Inferior parietal cortex (tissue), 1 donor: ENCODE data around the gene PIWIL4.
"Not testable (repeated sequence)": the region's sequence is repeated elsewhere in the genome, so short reads cannot be mapped to it uniquely, and the experiment has no call there.

Source experiments
- DNase-seq: peaks from one replicate; pipeline ENCODE4 v3.0.0-alpha.2; 2016; ENCODE audit errors: extremely low spot score

The PIWIL4 gene

DNA sequence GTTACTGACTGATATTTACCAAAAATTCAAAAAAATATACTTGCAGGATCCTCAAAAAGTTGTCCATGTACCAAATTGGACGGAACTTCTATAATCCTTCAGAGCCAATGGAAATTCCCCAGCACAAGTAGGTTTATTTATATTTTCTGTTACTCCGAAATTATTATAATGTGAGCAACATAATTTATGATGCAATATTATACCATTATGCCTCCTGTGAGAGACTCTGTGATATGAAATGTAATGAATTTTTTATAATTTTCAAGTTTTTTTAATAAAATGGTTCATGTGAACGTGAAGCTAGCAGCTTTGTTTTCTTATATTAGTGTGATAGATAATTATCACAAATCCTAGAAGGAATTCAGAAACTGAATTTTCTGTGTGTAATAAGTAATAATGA, 18.2 kb downstream of the PIWIL4 start:
- DNase-seq: no peak

DNA sequence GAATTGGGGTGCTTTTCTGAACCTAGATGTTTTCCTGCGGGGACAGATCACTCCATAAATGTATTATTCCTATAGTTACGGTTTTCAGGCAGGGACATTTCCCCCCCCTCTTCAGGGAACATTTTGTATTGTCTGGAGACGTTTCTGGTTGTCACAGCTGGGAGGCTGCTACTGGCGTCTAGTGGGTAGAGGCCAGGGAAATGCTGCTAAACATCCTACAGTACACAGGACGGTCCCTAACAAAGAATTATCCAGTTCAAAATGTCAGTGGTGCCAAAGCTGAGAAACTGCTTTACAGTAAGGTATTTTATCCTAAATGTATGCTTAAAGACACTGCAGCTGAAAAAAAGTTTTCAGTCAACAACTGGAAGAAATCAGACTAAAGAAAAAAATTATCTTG, 19.4 kb downstream of the PIWIL4 start:
- DNase-seq: peak; percentile 25

DNA sequence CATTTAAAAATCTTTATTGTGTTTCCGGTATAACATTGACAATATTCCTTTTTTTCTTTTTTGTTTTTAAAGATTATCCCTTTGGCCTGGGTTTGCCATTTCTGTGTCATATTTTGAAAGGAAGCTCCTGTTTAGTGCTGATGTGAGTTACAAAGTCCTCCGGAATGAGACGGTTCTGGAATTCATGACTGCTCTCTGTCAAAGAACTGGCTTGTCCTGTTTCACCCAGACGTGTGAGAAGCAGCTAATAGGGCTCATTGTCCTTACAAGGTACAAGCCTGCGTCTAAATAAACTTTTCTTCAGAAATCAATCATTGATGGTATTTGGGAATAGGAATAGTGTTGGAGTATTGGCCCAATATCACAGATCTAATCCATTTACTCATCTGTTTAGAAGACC, 19.8 kb downstream of the PIWIL4 start:
- no peak for DNase-seq

DNA sequence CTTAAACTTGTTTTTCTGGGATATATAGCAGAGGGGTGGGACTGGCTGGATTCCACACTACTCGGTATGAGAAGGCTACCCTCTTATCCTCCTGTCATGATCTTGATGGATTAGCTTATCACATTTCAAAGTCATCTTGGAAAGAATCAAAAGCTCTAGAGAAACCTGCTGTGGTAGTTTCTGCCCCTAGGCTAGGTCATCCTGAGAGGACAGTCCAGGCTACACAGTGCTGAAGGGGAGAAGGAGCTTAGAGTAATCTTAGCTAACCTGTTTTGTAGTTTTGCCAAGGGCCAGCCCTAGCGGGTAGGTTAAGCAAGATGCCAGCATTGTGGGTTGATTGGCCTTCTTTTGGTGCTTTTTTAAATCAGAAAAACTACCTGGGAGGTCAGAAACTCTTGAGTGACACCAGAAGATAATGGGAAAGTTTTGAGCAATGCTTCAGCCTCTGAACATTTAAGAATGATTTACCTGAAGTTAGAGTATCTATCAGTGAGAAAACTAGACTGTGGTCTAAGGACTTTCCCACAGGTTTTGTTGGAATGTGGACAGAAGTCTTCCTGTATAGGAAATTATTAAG, 21.3 kb downstream of the PIWIL4 start:
- DNase-seq: no peak

DNA sequence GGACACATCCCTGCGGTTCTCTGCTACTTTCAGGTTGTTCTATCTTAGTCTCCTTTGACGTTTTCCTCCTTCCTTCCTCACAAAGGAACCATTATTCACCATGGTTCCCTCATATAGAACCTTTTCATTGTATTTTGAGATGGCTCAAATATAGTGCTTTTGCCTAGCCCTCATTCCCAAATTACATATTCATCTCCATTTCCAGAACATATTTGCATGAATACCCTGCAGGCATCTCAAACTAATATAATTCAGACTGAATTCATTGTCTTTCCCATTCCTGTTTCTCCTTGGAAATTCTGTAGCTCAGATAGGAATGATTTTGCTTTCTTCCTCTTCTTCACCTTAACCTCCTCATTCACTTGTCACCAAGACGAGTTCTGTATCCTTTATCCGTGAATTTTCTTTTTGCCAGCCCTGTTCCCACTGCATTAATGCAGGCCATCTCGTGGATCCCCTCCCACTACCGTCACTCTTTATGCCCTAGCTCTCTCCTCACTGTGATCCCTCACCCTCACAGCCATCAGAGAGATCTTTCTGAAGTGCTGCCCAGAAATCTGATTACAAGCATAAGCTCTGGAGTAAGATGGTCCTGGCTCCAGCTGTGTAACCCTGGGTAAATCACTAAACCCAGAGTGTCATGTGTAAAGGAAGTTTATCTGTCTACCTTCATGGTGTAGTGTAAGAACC, 23.3 kb downstream of the PIWIL4 start:
- DNase-seq: no peak

DNA sequence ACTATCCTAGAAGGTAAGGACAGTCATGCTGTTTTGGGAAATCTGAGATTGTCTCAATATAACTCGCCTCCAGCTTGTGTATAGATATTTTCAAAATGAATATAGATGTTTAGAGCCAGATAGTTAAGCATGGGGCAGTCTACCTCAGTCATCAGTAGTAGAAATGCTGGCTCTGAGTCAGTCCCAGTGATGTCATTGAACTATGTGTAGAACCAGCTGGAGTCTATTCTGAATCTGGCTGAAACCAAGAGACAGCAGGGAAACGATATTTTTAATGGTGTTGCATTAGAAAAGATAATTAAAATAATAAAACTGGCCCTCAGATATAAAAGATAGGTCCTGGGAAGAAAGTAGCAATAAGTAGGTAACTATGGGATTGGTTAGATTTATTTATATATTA, 25.9 kb downstream of the PIWIL4 start:
- no peak for DNase-seq

DNA sequence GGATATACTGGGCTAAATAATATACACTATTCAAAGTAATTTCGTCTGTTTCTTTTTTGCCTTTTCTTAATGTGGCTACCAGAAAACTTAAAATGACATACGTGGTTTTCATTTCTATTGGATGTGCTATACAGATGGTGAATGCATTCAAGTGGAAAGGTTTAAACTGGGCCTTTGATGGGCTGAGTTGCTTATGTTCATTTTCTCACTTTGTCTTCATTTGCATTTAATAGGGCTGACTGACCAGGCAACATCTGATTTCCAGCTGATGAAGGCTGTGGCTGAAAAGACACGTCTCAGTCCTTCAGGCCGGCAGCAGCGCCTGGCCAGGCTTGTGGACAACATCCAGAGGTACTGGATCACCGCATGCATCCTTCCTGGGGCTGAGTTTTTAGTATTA, 27.9 kb downstream of the PIWIL4 start:
- no peak for DNase-seq

DNA sequence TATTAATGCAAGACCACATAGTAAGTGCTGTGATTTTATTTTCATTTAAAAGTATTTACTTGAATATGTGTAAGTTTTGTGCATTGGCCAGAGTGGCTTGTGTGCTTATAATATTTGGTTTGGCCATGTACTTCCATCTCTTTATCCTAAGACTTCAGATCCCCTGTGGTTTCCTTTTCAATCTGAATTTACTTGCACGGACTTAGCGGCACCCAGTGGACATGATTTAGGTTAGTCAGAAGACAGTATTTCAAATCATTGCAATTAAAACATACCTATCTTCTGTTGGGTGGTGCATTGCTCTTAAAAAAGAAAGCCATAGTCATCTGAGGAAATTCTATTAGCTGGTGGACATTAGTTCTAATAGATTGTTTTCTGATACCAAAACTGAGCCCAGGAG, 30.7 kb downstream of the PIWIL4 start:
- DNase-seq: no peak

DNA sequence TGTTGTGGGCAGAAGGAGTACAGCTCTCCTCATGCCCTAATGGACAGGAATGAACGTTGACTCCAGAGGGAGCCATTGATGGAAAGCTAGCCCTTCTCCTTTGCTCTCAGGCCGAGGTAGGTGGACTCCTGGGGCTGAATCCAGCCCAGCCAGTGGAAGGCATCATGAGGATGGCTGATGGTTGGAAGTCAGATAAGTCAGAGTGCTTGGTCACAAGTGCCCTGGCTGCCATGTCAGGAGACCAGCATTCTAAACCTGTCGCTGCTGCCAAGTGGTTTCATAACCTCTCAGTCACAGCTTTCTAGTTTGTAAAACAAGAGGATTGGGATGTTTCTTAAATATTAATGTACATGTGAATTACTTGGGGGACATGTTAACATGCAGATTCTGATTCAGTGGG, 32.3 kb downstream of the PIWIL4 start:
- no peak for DNase-seq

DNA sequence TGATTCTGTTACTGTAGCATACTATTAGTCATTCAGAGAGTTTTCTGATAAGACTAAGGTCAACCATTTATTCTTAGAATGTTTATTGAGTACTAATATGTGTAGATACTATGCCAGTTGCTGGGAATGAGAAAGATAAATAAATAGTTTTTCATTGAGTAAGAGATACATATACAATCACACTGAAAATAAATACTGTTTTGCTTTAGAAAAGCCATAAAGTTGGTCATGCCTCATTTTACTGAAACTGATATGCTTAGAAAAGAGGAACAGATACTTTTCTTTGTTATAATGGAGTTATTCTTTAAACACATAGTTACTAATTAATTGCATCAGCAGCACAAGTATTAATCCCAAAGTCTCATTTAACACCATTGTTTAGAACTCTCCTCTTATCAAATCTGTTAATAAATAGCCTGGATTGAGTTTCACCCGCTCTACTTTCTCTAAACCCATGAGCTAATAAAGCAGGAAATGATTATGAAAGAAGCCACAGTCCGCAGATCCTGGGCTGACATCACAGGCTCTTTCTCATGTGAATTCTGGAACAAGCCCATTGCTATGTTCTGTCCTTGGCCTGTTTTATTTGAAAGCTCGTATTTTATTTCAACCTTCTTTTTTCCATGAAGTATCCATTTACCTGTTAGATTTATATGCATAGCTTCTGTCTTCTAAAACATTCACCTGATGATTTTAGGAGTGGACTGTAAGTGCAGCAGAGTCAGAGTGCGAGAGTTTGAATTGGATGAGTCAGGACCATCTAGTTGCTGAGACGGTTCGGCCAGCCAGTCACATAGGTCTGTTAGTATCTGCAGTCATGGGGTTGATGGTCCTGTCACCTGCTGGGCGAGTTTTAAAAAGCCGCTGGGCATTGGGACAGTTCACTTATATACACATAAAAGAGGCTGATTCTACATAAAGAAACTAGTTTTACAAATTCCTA, 35.5 kb downstream of the PIWIL4 start:
- peak; percentile 55 for DNase-seq

DNA sequence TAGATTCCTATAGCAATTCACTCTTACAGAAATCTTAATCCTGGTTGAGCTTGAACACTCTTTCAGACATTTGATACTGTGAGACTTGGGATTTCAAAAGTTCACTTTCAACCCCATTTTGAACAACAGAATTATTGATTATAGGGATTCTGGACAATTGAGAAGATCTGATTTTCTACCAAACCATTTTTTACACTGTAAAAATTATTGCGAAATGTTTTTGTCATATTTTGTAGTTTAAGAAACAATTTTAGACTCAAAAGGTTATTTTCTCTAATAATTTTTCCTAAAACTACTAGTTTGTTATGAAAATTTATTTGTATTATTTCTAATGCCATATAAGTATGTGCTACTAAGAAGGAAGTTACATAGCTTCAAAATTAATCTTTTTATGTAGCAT, 36.4 kb downstream of the PIWIL4 start:
- DNase-seq: no peak

DNA sequence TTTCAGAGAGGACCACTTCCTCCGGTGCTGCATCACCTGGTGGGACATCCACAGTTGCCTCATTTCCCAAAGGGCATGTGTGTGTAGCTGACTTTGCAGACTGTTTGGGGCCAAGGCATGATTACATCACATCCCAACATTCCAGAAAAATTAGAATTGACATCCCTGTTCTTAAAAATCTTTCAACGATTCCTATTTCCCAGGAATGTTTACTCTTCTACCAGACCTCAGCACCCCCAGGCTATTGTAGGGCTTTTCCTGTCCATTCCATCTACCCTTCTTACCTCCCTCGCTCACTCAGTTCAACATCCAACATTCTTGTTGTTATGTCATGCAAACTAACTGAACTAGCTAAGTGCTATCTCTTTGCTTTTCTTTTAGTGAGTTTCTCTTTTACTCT, 37.3 kb downstream of the PIWIL4 start:
- no peak for DNase-seq

DNA sequence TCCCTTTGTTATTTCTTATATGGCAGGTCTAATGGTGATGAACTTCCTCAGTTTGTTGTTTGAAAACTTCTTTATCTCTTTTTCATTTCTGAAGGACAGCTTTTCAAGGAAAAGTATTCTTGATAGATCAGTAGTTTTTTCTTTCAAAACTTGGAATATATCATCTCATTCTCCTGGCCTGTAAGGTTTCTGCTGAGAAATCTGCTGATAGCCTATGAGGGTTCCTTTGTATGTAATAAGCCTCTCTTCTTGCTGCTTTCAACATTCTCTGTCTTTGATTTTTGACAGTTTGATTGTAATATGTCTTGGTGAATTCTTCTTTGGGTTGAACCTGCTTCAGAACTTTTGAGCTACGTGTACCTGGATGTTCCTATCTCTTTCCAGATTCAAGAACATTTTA, 46.0 kb downstream of the PIWIL4 start:
- DNase-seq: no peak

DNA sequence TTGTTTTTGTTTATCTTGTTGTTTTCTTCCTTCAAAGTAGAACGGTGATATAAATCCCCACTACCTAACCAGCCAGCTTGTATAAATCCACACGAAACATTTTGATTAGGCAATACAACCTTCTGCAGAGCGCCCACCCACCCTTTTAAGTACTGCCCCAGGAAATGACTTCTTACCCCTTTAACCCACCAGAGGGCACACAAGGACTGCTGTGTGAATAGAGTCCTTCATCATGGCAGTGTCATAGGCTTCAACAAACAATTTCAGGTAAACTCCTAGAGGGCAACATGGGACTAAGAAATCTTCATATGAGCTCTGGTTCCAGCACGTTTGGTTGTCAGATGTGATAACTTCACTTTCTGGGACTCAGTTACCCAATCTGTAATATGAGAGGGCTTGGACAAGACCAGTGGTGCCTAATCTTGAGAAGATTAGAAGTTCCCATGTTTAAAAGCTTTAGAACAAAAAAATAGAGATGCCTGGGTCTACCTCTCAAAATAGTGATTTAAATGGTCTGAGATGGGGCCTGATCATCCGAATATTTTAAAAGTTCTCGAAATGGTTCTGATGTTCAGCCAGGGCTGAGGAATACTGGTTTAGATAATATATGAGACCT, 56.1 kb downstream of the PIWIL4 start:
- peak; percentile 76 for DNase-seq

DNA sequence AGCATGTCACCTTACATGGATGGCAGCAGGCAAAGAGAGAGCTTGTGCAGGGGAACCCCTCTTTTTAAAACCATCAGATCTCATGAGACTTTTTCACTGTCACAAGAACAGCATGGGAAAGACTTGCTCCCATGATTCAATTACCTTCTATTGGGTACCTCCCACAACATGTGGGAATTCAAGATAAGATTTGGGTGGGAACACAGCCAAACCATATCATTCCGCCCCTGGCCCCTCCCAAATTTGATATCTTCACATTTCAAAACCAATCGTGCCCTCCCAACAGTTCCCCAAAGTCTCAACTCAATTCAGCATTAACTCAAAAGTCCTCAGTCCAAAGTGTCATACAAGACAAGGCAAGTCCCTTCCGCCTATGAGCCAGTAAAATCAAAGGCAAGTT, 58.3 kb downstream of the PIWIL4 start:
- not testable (repeated sequence) for DNase-seq

DNA sequence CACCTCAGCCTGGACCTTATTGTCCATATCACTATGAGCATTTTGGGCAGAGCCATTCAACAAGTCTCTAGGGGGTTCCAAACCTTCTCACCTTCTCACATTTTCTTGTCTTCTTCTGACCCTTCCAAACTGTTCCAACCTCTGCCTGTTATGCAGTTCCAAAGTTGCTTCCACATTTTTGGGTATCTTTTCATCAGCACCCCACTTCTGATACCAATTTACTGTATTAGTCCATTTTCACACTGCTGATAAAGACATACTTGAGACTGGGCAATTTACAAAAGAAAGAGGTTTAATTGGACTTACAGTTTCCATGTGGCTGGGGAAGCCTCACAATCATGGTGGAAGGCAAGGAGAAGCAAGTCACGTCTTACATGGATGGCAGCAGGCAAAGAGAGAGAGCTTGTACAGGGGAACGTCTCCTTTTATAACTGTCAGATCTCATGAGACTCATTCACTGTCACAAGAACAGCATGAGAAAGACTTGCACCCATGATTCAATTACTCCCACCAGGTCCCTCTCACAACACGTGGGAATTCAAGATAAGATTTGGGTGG, 59.9 kb downstream of the PIWIL4 start:
- DNase-seq: not testable (repeated sequence)

DNA sequence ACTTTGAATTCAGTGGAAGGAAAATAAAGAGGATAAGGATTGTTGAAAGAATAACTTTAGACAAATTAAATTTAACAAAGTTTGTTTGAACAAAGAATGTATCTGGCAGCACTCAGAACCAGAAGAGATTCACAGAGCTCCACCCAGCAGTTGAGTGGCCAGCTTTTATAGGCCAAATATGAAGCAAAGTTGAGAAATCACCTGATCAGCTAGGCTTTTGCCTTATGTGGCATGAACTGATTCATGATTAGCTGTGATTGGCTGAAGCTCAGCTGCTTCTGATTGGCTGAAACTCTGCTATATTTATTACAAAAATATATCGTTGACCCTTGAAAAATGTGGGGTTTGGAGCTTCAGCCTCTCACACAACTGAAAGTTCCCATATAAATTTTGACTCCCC, 62.6 kb downstream of the PIWIL4 start:
- DNase-seq: no peak

DNA sequence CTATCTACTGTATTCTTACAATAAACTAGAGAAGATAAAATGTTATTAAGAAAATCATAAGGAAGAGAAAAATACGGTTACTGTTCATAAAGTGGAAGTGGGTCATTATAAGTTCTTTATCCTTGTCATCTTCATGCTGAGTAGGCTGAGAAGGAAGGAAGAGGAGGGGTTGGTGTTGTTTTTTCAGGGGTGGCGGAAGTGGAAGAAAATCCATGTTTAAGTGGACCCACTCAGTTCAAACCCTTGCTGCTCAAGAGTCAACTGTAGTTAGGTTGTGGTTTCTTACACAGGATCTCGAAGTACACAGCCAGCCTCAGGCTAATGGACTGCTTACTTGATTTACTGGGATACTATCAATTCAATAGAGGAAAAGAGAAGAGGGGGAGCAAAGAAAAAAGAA, 63.1 kb downstream of the PIWIL4 start:
- DNase-seq: no peak

DNA sequence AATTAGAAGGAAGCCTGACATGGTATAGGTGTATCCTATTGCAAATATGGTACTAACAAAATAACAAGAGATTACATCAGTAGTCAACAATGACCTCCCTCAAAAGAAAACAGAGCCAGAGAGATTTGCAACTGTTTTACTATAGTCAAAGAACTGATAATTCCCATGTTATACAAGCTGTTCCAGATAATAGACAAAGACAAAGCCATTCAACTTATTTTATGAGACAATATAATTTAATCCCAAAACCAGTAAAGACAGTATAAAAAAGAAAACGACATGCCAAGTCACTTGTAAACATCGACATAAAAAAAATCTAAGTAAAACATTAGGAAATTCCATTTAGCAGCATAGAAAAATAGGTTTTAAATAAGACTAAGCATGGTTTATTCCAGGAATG, 65.2 kb downstream of the PIWIL4 start:
- no peak for DNase-seq

DNA sequence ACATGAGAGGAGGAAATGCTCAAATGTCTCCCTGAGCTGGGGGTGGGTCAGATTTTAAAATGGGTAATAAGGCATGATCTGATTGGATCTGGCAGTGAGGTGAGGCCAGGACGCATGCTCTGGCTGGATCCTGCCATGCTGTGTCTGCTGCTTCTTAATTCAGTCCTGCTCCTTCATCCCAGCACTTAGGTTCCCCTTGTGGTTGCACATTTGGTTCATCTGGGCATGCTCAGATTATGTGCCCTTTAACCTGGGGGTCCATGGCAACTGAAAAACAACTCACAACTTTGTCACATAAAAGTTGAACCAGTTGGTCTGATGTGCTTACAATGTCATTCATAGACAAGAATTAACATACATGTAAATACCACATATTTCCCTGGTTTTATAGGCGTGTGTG, 67.9 kb downstream of the PIWIL4 start:
- no peak for DNase-seq

DNA sequence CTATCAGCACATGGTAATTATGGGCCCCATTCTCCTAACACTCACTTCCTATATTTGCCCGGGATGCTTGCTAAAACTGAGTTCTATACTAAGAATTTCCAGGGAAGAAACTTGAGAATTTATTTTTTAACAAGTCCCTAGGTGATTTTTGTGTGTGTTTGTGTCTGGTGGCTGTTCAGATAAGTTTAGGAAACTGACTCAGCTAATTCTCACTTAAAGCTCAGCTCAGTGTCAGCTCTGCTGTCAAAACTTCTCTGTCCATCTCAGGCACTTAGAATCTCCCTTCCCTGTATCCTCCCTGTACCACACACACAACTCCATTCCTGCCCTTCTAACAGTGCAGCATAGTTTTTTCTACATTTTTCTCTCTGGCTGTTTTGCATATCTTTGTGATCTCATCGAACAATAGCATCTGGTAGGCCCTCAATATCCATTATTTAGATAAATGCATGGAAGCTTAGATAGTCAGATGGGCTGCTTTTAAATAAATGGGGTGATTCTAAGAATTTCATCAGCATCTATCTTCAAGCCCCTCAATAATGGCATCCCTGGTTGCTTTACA, 69.3 kb downstream of the PIWIL4 start:
- DNase-seq: no peak
